Tibial nerve (tissue), 4 donors: ENCODE measurements around the gene ALDH4A1. TPM values are rescaled to one million over a fixed set of nuclear protein-coding genes. Genes with fewer than 3 reads are reported as not detected.

Experiments
- DNase-seq, 2 donors: peaks; one replicate each; pipeline ENCODE4 v3.0.0-alpha.2; 2019; ENCODE audit warnings: low spot score in 2 of 2
- H3K27ac ChIP-seq, 4 donors: fragments of 200-600 bp; sonication (generic) in 3 of 4; one replicate each; pipeline ENCODE4 v1.5.1; 2017 to 2019; ENCODE audit warnings: mild to moderate bottlenecking in 1 of 4
- H3K27me3 ChIP-seq, 2 donors: fragments of 200-600 bp; sonication (generic) in 1 of 2; one replicate each; pipeline versions ENCODE4 v1.5.1 to v1.6.0; 2017 to 2019
- H3K36me3 ChIP-seq, 3 donors: fragments of 200-600 bp; sonication (generic); one replicate each; pipeline ENCODE4 v1.5.1; 2018 to 2019
- H3K4me1 ChIP-seq, 4 donors: fragments of 200-600 bp; sonication (generic) in 3 of 4; one replicate each; pipeline ENCODE4 v1.5.1; 2017 to 2019
- H3K4me3 ChIP-seq, 4 donors: fragments of 200-600 bp; sonication (generic) in 3 of 4; one replicate each; pipeline ENCODE4 v1.5.1; 2017 to 2019; ENCODE audit warnings: mild to moderate bottlenecking in 1 of 4, moderate library complexity in 1 of 4
- H3K9me3 ChIP-seq, 4 donors: fragments of 200-600 bp; sonication (generic) in 3 of 4; one replicate each; pipeline ENCODE4 v1.5.1; 2017 to 2019
- EP300 ChIP-seq, 2 donors: sonication (generic); formaldehyde crosslinking; IDR thresholded peaks; one replicate each; pipeline ENCODE4 v1.6.1; 2017; ENCODE audit warnings: antibody characterized with exemption in 2 of 2, mild to moderate bottlenecking in 1 of 2
- POLR2A ChIP-seq, 2 donors: fragments of 450-650 bp; IDR thresholded peaks; one replicate each; pipeline ENCODE4 v1.6.1; 2017; ENCODE audit warnings: antibody characterized with exemption in 2 of 2, mild to moderate bottlenecking in 2 of 2, moderate library complexity in 2 of 2
- WGBS, 2 donors: methylation state at CpG; one replicate each; pipeline ENCODE4 v1.1.5; 2018; 5-methylcytosine and 5-hydroxymethylcytosine counted together
- small RNA-seq: library from RNA; depleted of rRNA; stranded (forward); fragments of <200 nt; gene quantifications from one replicate; pipeline ENCODE3, GENCODE V24; 2016
- total RNA-seq, 4 donors: library from RNA; depleted of rRNA; stranded (reverse); fragments of >200 nt; gene quantifications; one replicate each; pipeline ENCODE4 v1.1.0, GENCODE V29; 2016
- TF ChIP-seq, protein P1 (sequence below), 5 experiments: fragments of 200-600 bp in 3 of 5; fragments of 450-650 bp in 2 of 5; sonication (generic) in 3 of 5; IDR thresholded peaks; one replicate each; pipeline ENCODE4 v1.5.1; 2016 to 2019; ENCODE audit warnings: antibody characterized with exemption in 5 of 5, mild to moderate bottlenecking in 3 of 5, moderate library complexity in 2 of 5

Gene ALDH4A1
- total RNA-seq, 4 donors from 2014 or later: 31.2 to 42.0 (median 35.3) TPM

DNA sequence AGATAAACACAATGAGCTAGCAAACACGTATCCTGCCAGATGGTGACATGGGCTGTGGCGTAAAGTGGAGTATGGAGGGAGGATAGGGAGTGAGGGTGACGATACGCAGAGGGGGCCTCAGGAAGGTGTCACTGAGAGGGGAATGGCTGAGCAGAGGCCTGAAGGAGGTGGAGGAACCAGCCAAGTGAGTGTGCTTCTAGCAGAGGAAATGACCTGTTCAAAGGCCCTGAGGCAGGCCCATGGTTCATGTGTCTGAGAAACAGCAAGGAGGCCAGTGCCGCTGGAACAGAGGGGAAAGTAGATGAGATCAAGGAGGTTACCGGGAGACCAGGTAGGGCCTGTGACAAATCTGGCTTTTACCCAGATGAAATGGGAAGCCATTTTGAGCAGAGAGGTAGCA, 78.9 kb downstream of the ALDH4A1 start:
- H3K9me3 ChIP-seq: peaks cover 0 to 15% (median 0%) of the 10 kb centered on the region in 4 donors
- peaks cover 0 to 25% of the 10 kb centered on the region in 2 donors for H3K27me3 ChIP-seq
- H3K4me3 ChIP-seq: no peak overlapping the region
- 90 to 92% methylated on average over 6 of the region's 6 CpGs for WGBS, 2 donors
- no peaks in the 10 kb centered on the region for H3K4me1 ChIP-seq
- DNase-seq: no peak
- no peaks in the 10 kb centered on the region for H3K36me3 ChIP-seq
- no peak overlapping the region for H3K27ac ChIP-seq
- TF ChIP-seq, protein P1, sequence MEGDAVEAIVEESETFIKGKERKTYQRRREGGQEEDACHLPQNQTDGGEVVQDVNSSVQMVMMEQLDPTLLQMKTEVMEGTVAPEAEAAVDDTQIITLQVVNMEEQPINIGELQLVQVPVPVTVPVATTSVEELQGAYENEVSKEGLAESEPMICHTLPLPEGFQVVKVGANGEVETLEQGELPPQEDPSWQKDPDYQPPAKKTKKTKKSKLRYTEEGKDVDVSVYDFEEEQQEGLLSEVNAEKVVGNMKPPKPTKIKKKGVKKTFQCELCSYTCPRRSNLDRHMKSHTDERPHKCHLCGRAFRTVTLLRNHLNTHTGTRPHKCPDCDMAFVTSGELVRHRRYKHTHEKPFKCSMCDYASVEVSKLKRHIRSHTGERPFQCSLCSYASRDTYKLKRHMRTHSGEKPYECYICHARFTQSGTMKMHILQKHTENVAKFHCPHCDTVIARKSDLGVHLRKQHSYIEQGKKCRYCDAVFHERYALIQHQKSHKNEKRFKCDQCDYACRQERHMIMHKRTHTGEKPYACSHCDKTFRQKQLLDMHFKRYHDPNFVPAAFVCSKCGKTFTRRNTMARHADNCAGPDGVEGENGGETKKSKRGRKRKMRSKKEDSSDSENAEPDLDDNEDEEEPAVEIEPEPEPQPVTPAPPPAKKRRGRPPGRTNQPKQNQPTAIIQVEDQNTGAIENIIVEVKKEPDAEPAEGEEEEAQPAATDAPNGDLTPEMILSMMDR (IDR thresholded peaks at IDR 0.05): no peak
- TF ChIP-seq POLR2A (IDR thresholded peaks at IDR 0.05): no peak
- TF ChIP-seq EP300 (IDR thresholded peaks at IDR 0.05): no peak

Small RNA genes within 50 kb of the gene (small RNA-seq; reads per million reads assigned to genes)
- not detected for gene MIR1290
- not detected for gene MIR4695

Other genes starting within 250 kb of the ALDH4A1 start
- gene TAS1R2, start 42.9 kb downstream of the ALDH4A1 start, total RNA-seq: not detected
- 10 to 100 TPM in 2 of 4 donors, 1 to 10 TPM in 2; 3.6 to 19.2 (median 9.2) TPM for gene IFFO2, start 54.1 kb upstream of the ALDH4A1 start, total RNA-seq